GM23338 (cell line): Measurements from ENCODE around the gene MICAL3. TPM values are rescaled to one million over a fixed set of nuclear protein-coding genes. Genes with fewer than 3 reads are reported as not detected.
A peak's percentile ranks its signal among the peaks of the same experiment; 100 is the strongest.

Experiments used
- ATAC-seq: fragments of 200-7000 bp; cut with Tn5 transposase; 3 replicates; pipeline ENCODE4 v1.9.1; 2020
- DNase-seq: peaks from one replicate; pipeline ENCODE4 v3.0.0-alpha.2; 2015; ENCODE audit warnings: low spot score
- H2AFZ ChIP-seq: fragments of 200-600 bp; sonication (generic); 2 replicates; pipeline ENCODE4 v1.8.0; 2016; ENCODE audit warnings: antibody characterized with exemption, mild to moderate bottlenecking, moderate library complexity
- H3F3A ChIP-seq: fragments of 200-600 bp; sonication (generic); replicated peaks from 2 replicates; pipeline ENCODE4 v1.8.0; 2017; ENCODE audit warnings: antibody characterized with exemption, mixed run types, low read depth
- H3K27ac ChIP-seq: fragments of 200-600 bp; sonication (generic); 2 replicates; pipeline ENCODE4 v1.6.1; 2016; ENCODE audit warnings: low read depth
- H3K27me3 ChIP-seq: fragments of 200-600 bp; sonication (generic); 2 replicates; pipeline ENCODE4 v1.8.0; 2016; ENCODE audit warnings: mild to moderate bottlenecking, mixed run types, moderate library complexity; ENCODE audit not compliant: insufficient read depth
- H3K36me3 ChIP-seq: fragments of 200-600 bp; sonication (generic); 2 replicates; pipeline ENCODE4 v1.8.0; 2016; ENCODE audit warnings: mild to moderate bottlenecking; ENCODE audit not compliant: insufficient read depth
- H3K4me1 ChIP-seq: fragments of 200-600 bp; sonication (generic); 2 replicates; pipeline ENCODE4 v1.8.0; 2016; ENCODE audit warnings: mild to moderate bottlenecking, moderate library complexity; ENCODE audit not compliant: insufficient read depth
- H3K4me2 ChIP-seq: fragments of 200-600 bp; sonication (generic); 2 replicates; pipeline ENCODE4 v1.7.1; 2017; ENCODE audit warnings: mixed run types
- H3K4me3 ChIP-seq: fragments of 200-600 bp; sonication (generic); 2 replicates; pipeline ENCODE4 v1.6.1; 2016; ENCODE audit warnings: mixed run types
- H3K79me2 ChIP-seq: fragments of 200-600 bp; sonication (generic); replicated peaks from 2 replicates; pipeline ENCODE4 v1.8.0; 2017; ENCODE audit warnings: mild to moderate bottlenecking; ENCODE audit not compliant: insufficient read depth
- H3K9me2 ChIP-seq: fragments of 200-600 bp; sonication (generic); 2 replicates; pipeline ENCODE4 v1.8.0; 2017; ENCODE audit not compliant: insufficient read depth
- H4K20me1 ChIP-seq: fragments of 200-600 bp; sonication (generic); replicated peaks from 2 replicates; pipeline ENCODE4 v1.8.0; 2017; ENCODE audit warnings: mild to moderate bottlenecking; ENCODE audit not compliant: insufficient read depth
- H3K27ac Mint-ChIP-seq: 2 replicates; pipeline ENCODE4 v1.8.0; 2020; ENCODE audit warnings: inconsistent platforms, mild to moderate bottlenecking, moderate library complexity, mixed read lengths
- H3K27me3 Mint-ChIP-seq: 3 replicates; pipeline ENCODE4 v1.8.0; 2022; ENCODE audit warnings: low read depth, mild to moderate bottlenecking, moderate library complexity, mixed read lengths, inconsistent platforms; ENCODE audit not compliant: insufficient read depth, poor library complexity
- H3K36me3 Mint-ChIP-seq: 3 replicates; pipeline ENCODE4 v1.8.0; 2021; ENCODE audit warnings: low read depth, mild to moderate bottlenecking, inconsistent platforms, moderate library complexity, mixed read lengths
- H3K4me1 Mint-ChIP-seq: 3 replicates; pipeline ENCODE4 v1.8.0; 2020; ENCODE audit warnings: mild to moderate bottlenecking, inconsistent platforms, mixed read lengths
- H3K4me3 Mint-ChIP-seq: 3 replicates; pipeline ENCODE4 v1.8.0; 2021; ENCODE audit warnings: moderate library complexity, mild to moderate bottlenecking, inconsistent platforms, mixed read lengths
- H3K9me3 Mint-ChIP-seq: 3 replicates; pipeline ENCODE4 v1.8.0; 2020; ENCODE audit warnings: moderate library complexity, mild to moderate bottlenecking, inconsistent platforms, mixed read lengths
- CREB1 ChIP-seq: fragments of 250-450 bp; sonication (Bioruptor Pico); IDR thresholded peaks from 2 replicates; pipeline ENCODE4 v1.5.0; 2020; ENCODE audit warnings: low read depth, mild to moderate bottlenecking, moderate library complexity
- ETS1 ChIP-seq: IDR thresholded peaks from 2 replicates; pipeline ENCODE4 v1.6.1; 2016; ENCODE audit warnings: antibody characterized with exemption
- NANOG ChIP-seq: IDR thresholded peaks from 2 replicates; pipeline ENCODE4 v1.6.1; 2016; ENCODE audit warnings: antibody characterized with exemption, borderline replicate concordance
- POLR2AphosphoS5 ChIP-seq: IDR thresholded peaks from 2 replicates; pipeline ENCODE4 v1.6.1; 2016; ENCODE audit warnings: antibody characterized with exemption, low read depth
- ZNF114 ChIP-seq: fragments of 250-450 bp; sonication (Bioruptor Pico); IDR thresholded peaks from 2 replicates; pipeline ENCODE4 v1.5.0; 2020; ENCODE audit warnings: mild to moderate bottlenecking, moderate library complexity
- polyA plus RNA-seq: library from polyadenylated mRNA; unstranded; fragments of >200 nt; fragmentation: Nextera tagmentation; extraction: Ambion mirVana; gene quantifications from 2 replicates; pipeline ENCODE4 v1.2.1, GENCODE V29; 2016
- total RNA-seq: library from RNA; depleted of rRNA; stranded (reverse); fragments of >200 nt; shearing (Covaris generic); gene quantifications from 2 replicates; pipeline ENCODE4 v1.2.3, GENCODE V29; 2014
- TF ChIP-seq, protein P1 (sequence below): IDR thresholded peaks from one replicate; pipeline ENCODE4 v1.6.1; 2018; ENCODE audit warnings: antibody characterized with exemption; ENCODE audit not compliant: unreplicated experiment

Gene MICAL3
- total and polyA plus RNA-seq, 2 experiments from 2014 or later, result 10.1 to 33.9 TPM

DNA sequence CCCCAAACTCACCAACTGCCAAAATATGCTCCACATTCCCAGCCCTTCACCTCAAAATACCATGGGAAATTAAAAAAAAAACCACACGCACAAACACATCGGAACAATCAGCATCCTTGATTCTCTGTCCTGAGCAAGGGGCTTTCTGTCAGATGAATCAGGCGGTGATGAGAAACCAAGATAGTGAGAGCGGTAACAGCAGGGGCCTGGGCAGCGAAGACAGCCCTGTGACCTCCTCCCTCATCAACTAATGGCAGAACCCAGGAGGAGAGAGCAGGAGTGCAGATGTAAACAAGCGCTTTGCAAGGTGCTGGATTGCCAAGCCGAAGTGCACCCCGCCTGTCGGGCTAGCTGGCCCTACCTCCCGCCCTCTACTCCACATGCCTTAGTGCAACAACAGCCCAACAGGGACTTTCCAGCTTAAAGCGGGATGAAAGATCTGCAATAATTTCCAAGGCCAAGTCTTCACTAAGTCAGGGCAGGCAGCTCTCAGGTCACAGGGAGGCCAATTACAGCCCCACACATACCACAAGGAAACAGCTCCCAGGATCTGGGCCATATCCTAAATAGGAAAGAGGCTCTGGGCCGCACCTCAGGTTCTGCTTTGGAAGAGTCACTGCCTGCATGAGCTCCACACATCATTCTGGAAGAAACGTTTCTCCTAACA lies 177.9 kb downstream of the MICAL3 start:
- H2AFZ ChIP-seq, result no peak overlapping the region
- H3K36me3 ChIP-seq, result no peaks in the 10 kb centered on the region
- H3K79me2 ChIP-seq, result no peaks in the 10 kb centered on the region
- no peaks in the 10 kb centered on the region for H3K27me3 ChIP-seq
- DNase-seq (no peak), ATAC-seq (peak; percentile 28; the same call in 1 of the 3 replicates)
- Mint-ChIP-seq H3K4me3 (no peak overlapping the region), H3K36me3 (peaks cover 3% of the 10 kb centered on the region; the same call in 2 of the 3 replicates), H3K27me3 (no peaks in the 10 kb centered on the region), H3K4me1 (peaks cover 9% of the 10 kb centered on the region; the same call in 2 of the 3 replicates), H3K27ac (no peak overlapping the region), H3K9me3 (no peaks in the 10 kb centered on the region; the same call in 2 of the 3 replicates)
- no peak overlapping the region for H3K4me3 ChIP-seq
- H3F3A ChIP-seq, result no peaks in the 10 kb centered on the region
- H3K4me2 ChIP-seq, result no peak overlapping the region
- no peaks in the 10 kb centered on the region; the same call in 1 of the 2 replicates for H4K20me1 ChIP-seq
- H3K27ac ChIP-seq, result no peak overlapping the region
- no peaks in the 10 kb centered on the region; the same call in 1 of the 2 replicates for H3K4me1 ChIP-seq
- H3K9me2 ChIP-seq, result no peaks in the 10 kb centered on the region
- TF ChIP-seq, protein P1, sequence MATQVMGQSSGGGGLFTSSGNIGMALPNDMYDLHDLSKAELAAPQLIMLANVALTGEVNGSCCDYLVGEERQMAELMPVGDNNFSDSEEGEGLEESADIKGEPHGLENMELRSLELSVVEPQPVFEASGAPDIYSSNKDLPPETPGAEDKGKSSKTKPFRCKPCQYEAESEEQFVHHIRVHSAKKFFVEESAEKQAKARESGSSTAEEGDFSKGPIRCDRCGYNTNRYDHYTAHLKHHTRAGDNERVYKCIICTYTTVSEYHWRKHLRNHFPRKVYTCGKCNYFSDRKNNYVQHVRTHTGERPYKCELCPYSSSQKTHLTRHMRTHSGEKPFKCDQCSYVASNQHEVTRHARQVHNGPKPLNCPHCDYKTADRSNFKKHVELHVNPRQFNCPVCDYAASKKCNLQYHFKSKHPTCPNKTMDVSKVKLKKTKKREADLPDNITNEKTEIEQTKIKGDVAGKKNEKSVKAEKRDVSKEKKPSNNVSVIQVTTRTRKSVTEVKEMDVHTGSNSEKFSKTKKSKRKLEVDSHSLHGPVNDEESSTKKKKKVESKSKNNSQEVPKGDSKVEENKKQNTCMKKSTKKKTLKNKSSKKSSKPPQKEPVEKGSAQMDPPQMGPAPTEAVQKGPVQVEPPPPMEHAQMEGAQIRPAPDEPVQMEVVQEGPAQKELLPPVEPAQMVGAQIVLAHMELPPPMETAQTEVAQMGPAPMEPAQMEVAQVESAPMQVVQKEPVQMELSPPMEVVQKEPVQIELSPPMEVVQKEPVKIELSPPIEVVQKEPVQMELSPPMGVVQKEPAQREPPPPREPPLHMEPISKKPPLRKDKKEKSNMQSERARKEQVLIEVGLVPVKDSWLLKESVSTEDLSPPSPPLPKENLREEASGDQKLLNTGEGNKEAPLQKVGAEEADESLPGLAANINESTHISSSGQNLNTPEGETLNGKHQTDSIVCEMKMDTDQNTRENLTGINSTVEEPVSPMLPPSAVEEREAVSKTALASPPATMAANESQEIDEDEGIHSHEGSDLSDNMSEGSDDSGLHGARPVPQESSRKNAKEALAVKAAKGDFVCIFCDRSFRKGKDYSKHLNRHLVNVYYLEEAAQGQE, result no peak
- TF ChIP-seq CREB1 (CRISPR knock-in tag) (no peak), ETS1 (no peak)

DNA sequence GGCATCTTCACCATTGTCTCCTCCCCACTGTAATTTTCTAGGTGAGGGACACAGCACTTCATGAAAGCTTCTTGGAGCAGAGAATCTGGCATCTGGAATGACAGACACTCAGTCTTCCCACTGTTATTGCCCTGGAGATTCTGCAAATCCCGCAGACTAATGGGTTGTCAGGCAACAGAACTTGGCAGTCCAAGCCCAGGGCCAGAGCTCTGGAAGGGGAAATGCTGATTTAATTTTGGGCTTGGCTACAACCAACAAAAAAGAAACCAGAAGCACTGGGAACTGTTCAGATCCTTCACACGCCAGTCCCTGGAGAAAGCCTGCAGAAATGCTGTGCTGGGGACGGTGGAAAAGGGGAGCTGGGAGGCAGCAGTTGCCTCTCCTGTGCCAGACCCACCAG lies 178.6 kb downstream of the MICAL3 start:
- Histone ChIP-seq H3F3A (no peaks in the 10 kb centered on the region), H4K20me1 (no peaks in the 10 kb centered on the region; the same call in 1 of the 2 replicates), H2AFZ (no peak overlapping the region), H3K27ac (no peak overlapping the region), H3K4me1 (no peaks in the 10 kb centered on the region), H3K79me2 (no peaks in the 10 kb centered on the region), H3K4me3 (no peak overlapping the region), H3K36me3 (no peaks in the 10 kb centered on the region), H3K9me2 (no peaks in the 10 kb centered on the region), H3K27me3 (no peaks in the 10 kb centered on the region), H3K4me2 (no peak overlapping the region)
- H3K9me3 Mint-ChIP-seq, result no peaks in the 10 kb centered on the region; the same call in 2 of the 3 replicates
- H3K36me3 Mint-ChIP-seq, result peaks cover 6% of the 10 kb centered on the region; the same call in 2 of the 3 replicates
- H3K4me3 Mint-ChIP-seq, result no peak overlapping the region
- no peak for ATAC-seq
- H3K4me1 Mint-ChIP-seq, result peaks cover 9% of the 10 kb centered on the region; the same call in 2 of the 3 replicates
- no peaks in the 10 kb centered on the region for H3K27me3 Mint-ChIP-seq
- H3K27ac Mint-ChIP-seq, result no peak overlapping the region
- no peak for DNase-seq
- TF ChIP-seq NANOG, result no peak
- TF ChIP-seq POLR2AphosphoS5, result no peak
- TF ChIP-seq, protein P1, result no peak
- TF ChIP-seq ZNF114 (CRISPR knock-in tag), result no peak
